ENCODE results near the gene FGFBP1. TPM values are rescaled to one million over a fixed set of nuclear protein-coding genes. Genes with fewer than 3 reads are reported as not detected.
A peak's percentile ranks its signal among the peaks of the same experiment; 100 is the strongest.

Gene FGFBP1
- total RNA-seq, 1 donor from 2014 or later: not detected

- H2AFZ ChIP-seq (replicated peaks): peak overlapping the region; percentile 48
- no peaks in the 10 kb centered on the region for H3K79me2 ChIP-seq (ENCODE audit: low read depth)
- H3K9ac ChIP-seq: no peak overlapping the region
- no peaks in the 10 kb centered on the region for H3K9me3 ChIP-seq (ENCODE audit: low read depth)
- Mint-ChIP-seq H3K4me3 (no peak overlapping the region), H3K4me1 (no peaks in the 10 kb centered on the region), H3K27ac (no peak overlapping the region), H3K9me3 (no peaks in the 10 kb centered on the region), H3K36me3 (no peaks in the 10 kb centered on the region), H3K27me3 (ENCODE audit: insufficient read depth, low read depth) (peaks cover 3% of the 10 kb centered on the region)
- no peaks in the 10 kb centered on the region for H3F3A ChIP-seq (ENCODE audit: low read depth)
- no peaks in the 10 kb centered on the region for H3K36me3 ChIP-seq
- no peaks in the 10 kb centered on the region for H3K4me1 ChIP-seq
- DNase-seq (ENCODE audit: low spot score): no peak
- no peak overlapping the region for H3K27ac ChIP-seq
- H3K4me2 ChIP-seq: no peak overlapping the region
- TF ChIP-seq EZH2 (IDR thresholded peaks at IDR 0.05) (no peak), EZH2phosphoT487 (IDR thresholded peaks at IDR 0.05) (no peak)
- TF ChIP-seq, protein P1, sequence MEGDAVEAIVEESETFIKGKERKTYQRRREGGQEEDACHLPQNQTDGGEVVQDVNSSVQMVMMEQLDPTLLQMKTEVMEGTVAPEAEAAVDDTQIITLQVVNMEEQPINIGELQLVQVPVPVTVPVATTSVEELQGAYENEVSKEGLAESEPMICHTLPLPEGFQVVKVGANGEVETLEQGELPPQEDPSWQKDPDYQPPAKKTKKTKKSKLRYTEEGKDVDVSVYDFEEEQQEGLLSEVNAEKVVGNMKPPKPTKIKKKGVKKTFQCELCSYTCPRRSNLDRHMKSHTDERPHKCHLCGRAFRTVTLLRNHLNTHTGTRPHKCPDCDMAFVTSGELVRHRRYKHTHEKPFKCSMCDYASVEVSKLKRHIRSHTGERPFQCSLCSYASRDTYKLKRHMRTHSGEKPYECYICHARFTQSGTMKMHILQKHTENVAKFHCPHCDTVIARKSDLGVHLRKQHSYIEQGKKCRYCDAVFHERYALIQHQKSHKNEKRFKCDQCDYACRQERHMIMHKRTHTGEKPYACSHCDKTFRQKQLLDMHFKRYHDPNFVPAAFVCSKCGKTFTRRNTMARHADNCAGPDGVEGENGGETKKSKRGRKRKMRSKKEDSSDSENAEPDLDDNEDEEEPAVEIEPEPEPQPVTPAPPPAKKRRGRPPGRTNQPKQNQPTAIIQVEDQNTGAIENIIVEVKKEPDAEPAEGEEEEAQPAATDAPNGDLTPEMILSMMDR (IDR thresholded peaks at IDR 0.05): no peak
- H3K27me3 ChIP-seq: no peaks in the 10 kb centered on the region
- H4K20me1 ChIP-seq (ENCODE audit: low read depth): no peaks in the 10 kb centered on the region
- H3K4me3 ChIP-seq: no peak overlapping the region
Measured at GRCh38 chr4:15912961-15913630, 25.4 kb downstream of the FGFBP1 start.

GRCh38 chr4:15912236-15912635 lies 26.3 kb downstream of the FGFBP1 start:
- H3K4me3 ChIP-seq: no peak overlapping the region
- no peak for TF ChIP-seq EZH2 (IDR thresholded peaks at IDR 0.05)
- Mint-ChIP-seq H3K4me3 (no peak overlapping the region), H3K9me3 (no peaks in the 10 kb centered on the region), H3K36me3 (no peaks in the 10 kb centered on the region), H3K27me3 (ENCODE audit: insufficient read depth, low read depth) (peaks cover 3% of the 10 kb centered on the region), H3K4me1 (no peaks in the 10 kb centered on the region), H3K27ac (no peak overlapping the region)
- no peak overlapping the region for H3K9ac ChIP-seq
- no peak for DNase-seq (ENCODE audit: low spot score)
- H2AFZ ChIP-seq (replicated peaks): no peak overlapping the region
- no peak overlapping the region for H3K27ac ChIP-seq
- no peak overlapping the region for H3K4me2 ChIP-seq
- no peaks in the 10 kb centered on the region for H4K20me1 ChIP-seq (ENCODE audit: low read depth)
- no peaks in the 10 kb centered on the region for H3K79me2 ChIP-seq (ENCODE audit: low read depth)
- H3K4me1 ChIP-seq: no peaks in the 10 kb centered on the region
- no peaks in the 10 kb centered on the region for H3F3A ChIP-seq (ENCODE audit: low read depth)
- H3K9me3 ChIP-seq (ENCODE audit: low read depth): no peaks in the 10 kb centered on the region
- H3K27me3 ChIP-seq: no peaks in the 10 kb centered on the region
- H3K36me3 ChIP-seq: no peaks in the 10 kb centered on the region

GRCh38 chr4:15910155-15910940 lies 28.2 kb downstream of the FGFBP1 start:
- peaks cover 3% of the 10 kb centered on the region for H3K27me3 Mint-ChIP-seq (ENCODE audit: insufficient read depth, low read depth)
- H3K27ac Mint-ChIP-seq: no peak overlapping the region
- Histone ChIP-seq H3K9me3 (ENCODE audit: low read depth) (no peaks in the 10 kb centered on the region), H3K27me3 (peaks cover 3% of the 10 kb centered on the region), H3K4me2 (no peak overlapping the region), H3K4me1 (peaks cover 10% of the 10 kb centered on the region), H3K4me3 (no peak overlapping the region), H3K27ac (no peak overlapping the region), H3K9ac (no peak overlapping the region), H3F3A (ENCODE audit: low read depth) (no peaks in the 10 kb centered on the region), H4K20me1 (ENCODE audit: low read depth) (no peaks in the 10 kb centered on the region), H2AFZ (replicated peaks) (no peak overlapping the region), H3K36me3 (no peaks in the 10 kb centered on the region), H3K79me2 (ENCODE audit: low read depth) (no peaks in the 10 kb centered on the region)
- H3K4me1 Mint-ChIP-seq: no peaks in the 10 kb centered on the region
- no peak overlapping the region for H3K4me3 Mint-ChIP-seq
- no peak for DNase-seq (ENCODE audit: low spot score)
- no peaks in the 10 kb centered on the region for H3K9me3 Mint-ChIP-seq
- H3K36me3 Mint-ChIP-seq: no peaks in the 10 kb centered on the region
- TF ChIP-seq, protein P1 (IDR thresholded peaks at IDR 0.05): no peak
- TF ChIP-seq EZH2phosphoT487 (IDR thresholded peaks at IDR 0.05) (no peak), EZH2 (IDR thresholded peaks at IDR 0.05) (no peak)

- H3K27ac ChIP-seq: no peak overlapping the region
- no peaks in the 10 kb centered on the region for H4K20me1 ChIP-seq (ENCODE audit: low read depth)
- no peak overlapping the region for H3K4me3 ChIP-seq
- Mint-ChIP-seq H3K4me1 (no peaks in the 10 kb centered on the region), H3K4me3 (no peak overlapping the region), H3K9me3 (peaks cover 7% of the 10 kb centered on the region), H3K27me3 (ENCODE audit: insufficient read depth, low read depth) (peaks cover 3% of the 10 kb centered on the region), H3K27ac (no peak overlapping the region), H3K36me3 (no peaks in the 10 kb centered on the region)
- TF ChIP-seq EZH2phosphoT487 (IDR thresholded peaks at IDR 0.05) (no peak), EZH2 (IDR thresholded peaks at IDR 0.05) (no peak)
- TF ChIP-seq, protein P1 (IDR thresholded peaks at IDR 0.05): no peak
- H3K9me3 ChIP-seq (ENCODE audit: low read depth): no peaks in the 10 kb centered on the region
- peaks cover 10% of the 10 kb centered on the region for H3K4me1 ChIP-seq
- H3K79me2 ChIP-seq (ENCODE audit: low read depth): no peaks in the 10 kb centered on the region
- no peak overlapping the region for H3K9ac ChIP-seq
- no peak for DNase-seq (ENCODE audit: low spot score)
- no peaks in the 10 kb centered on the region for H3F3A ChIP-seq (ENCODE audit: low read depth)
- H3K4me2 ChIP-seq: no peak overlapping the region
- H2AFZ ChIP-seq (replicated peaks): no peak overlapping the region
- peaks cover 3% of the 10 kb centered on the region for H3K27me3 ChIP-seq
- H3K36me3 ChIP-seq: no peaks in the 10 kb centered on the region
Measured at GRCh38 chr4:15907430-15907829, 31.1 kb downstream of the FGFBP1 start.

All from neural progenitor cell (in vitro differentiated cells).